NCI-H748 (cell line): ENCODE results near the gene CLDN10.
"Not testable (repeated sequence)": the region's sequence is repeated elsewhere in the genome, so short reads cannot be mapped to it uniquely, and the experiment has no call there.

Experiments
- DNase-seq: peaks from one replicate; lab custom pipeline; 2025; ENCODE audit not compliant: unreplicated experiment; lab: John Stamatoyannopoulos, UW

The CLDN10 gene

DNA sequence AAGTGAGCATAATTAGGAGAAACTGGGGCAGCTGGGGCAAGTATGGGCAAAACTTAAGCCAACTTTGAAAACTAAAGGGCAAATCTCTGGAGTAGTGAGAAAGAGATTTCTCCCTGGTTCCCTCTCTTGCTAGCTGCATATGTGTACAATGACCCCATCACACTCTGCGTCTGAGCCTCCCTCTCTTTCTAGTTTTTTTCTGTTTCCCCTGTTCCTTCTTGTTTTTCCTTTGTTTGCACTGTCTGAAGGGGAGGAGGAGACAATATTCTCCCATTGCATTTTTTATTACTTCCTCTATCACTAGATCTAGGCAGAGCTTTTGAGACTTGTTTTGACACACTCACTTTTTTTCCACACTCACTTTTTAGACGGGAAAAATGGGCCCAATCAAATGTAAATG lies 11.2 kb upstream of the CLDN10 start:
- DNase-seq: no peak

DNA sequence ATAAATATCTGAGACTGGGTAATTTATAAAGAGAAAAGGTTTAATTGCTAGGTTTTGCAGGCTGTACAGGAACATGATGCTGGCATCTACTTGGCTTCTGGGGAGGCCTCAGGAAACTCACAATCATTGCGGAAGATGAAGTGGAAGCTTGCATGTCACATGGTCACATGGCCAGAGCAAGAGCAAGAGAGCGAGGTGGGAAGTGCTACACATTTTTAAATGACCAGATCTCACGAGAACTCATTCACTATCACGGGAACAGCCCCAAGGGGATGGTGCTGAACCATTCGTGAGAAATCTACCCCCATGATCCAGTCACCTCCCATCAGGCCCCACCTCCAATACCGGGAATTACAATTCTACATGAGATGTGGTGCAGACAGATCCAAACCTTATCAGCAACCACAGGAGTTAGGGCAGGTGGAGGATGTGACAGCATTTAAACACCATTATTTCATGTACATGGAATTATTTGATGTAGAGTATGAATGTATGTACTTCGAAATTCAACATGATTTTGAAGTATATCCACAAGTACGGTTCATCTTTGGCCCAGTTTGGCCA lies 10.5 kb upstream of the CLDN10 start:
- DNase-seq: no peak

DNA sequence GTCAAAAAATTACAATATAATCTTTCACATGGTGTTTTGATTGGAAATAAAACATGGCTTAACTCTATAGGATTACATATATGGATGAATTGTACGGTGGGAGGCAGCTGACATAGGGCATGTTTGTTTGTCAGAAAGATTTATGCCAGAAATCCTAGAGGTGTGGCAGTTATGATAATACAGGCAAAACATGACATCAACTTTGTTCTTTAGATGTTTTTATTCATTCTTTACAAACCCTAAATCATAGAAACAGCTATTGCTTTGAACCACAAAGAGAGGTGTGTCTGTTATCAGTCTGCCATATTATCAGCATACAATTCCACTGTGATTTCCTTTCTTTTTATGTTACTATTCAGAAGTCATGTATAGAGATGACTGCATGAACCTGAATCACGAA lies 8.2 kb upstream of the CLDN10 start:
- DNase-seq: no peak

DNA sequence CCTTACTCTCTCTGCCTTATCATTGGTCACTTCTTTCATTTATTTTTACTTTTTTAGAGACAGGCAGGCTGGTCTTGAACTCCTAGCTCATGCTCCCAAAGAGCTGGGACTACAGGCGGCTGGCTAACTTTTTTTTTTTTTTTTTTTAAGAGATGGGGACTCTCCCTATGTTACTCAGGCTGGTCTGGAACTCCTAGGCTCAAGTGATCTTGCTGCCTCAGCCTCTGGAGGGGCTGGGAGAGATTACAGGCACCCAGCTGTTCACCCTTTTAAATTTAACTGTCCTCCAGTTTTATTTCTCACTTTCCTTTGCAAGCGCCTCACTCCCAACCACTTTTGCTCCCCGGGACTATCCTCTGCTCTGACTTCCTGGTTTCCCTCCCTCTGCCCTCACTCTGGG lies 5.6 kb upstream of the CLDN10 start:
- DNase-seq: no peak

DNA sequence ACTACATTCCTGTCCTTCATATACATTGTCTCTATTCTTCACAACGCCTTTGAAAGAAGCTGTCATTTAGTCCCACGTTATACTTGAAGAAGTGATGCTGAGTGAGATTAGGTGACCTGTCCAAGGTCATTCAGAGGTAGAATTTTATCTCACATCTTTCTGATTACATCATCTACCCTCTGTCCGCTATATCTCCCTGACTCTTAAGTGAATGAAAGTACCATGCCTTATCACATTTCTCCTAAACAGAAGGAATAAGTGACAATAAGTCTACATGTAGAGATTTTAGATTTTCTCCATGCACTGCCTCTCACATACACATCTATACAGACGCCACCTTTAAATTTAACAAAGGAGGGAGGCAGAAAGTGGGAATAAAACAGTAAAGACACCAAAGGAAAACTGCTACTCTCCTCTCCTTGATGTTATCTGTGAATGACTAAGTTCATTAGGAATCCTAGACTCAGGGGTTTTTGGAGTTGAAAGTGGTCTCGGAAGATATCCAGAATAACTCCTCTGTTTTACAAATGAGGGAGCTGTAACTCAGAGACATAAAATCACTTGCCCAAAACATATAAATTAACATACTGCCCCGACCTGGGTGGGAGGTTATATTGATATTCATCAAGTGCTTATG lies 4.9 kb upstream of the CLDN10 start:
- no peak for DNase-seq

DNA sequence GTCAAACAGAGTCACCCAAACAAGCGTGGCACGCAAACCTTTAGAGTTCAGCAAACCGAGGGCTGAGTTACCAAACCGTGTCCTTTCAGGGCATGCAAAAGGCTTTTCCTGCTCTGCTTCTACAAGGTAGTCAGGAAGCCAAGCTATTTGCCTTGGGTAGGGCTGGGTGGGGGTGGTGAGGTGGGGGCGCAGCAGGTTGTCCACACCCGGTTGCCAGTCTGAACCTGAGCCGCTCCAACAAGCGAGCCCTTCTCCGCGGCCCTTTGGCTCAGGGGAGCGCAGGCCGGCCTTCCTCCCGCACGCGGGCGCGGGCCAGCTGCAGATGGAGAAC lies 347 bp upstream of the CLDN10 start:
- no peak for DNase-seq

DNA sequence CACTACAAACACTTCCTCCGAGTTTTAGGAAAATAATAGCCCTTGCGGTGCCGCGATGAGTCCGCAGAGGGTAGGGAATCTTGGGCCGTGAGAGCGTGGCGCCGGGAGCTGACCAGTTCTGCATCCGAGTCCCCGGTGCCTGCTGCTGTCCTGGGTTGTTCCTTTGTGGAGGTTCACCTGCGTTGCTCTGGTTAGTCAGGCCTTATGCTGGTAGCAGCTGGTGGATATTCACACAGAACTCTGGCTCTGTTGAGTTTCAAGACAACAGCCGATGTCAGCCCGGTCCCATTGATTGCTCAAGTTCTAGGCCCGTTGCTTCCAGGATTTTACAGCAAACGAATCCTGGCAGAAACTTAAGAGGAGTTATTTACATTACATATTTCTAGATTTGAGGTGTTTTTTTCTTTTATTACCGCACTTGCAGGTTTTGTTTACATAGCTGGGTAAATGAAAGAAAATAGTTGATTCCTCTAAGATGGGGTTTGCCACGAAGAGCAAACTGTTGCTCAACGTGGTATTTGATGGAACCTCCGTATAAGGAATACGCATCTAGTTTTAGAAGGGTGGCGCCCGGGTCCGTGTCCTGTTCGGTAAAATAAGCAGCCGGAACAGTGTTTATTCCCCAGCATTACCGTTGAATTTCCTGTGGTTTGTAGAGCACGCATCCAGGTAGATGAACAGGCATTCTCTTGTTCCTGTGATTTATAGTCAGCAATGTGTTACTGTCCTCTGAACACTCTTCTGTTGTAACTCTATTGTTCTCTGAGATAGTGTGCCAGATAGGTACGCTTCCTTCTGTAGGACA lies 1.3 kb downstream of the CLDN10 start:
- peak; percentile 71 for DNase-seq

DNA sequence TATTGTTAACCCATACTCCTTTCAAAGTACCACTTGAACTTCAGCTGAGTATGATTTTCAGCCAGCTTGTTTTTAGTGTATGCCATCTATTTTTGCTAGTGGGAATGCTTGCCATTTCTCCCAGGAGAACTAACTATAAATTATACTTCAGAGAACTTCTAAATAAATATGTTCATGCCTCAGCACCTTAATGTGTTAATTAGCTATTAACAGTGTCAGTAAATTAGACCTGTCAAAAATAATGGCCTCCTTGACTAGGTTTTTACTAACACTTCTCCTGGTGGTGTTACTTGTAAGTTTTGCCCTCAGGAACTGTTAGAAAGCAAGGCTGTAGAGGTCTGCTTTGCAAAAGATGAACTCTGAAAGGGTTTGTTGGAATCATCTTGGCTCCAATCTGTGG lies 4.5 kb downstream of the CLDN10 start:
- no peak for DNase-seq

DNA sequence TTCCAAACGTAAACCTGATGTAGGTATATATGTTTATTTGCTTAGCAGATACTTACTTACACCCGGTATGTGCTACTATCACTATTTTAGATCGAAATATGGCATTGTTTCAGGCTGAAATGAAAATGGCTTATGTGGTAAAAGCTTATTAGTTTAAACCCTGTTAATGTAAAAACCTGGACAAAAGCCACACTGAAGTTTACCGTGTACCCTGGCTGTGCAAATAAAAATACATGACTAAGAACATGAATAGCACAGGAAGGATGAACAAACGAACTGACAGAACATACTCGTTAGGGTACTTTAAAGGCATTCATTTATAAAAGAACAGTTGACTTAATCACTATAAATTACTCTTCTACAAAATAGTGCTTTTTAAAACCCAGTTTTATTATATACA lies 6.6 kb downstream of the CLDN10 start:
- peak; percentile 45 for DNase-seq

DNA sequence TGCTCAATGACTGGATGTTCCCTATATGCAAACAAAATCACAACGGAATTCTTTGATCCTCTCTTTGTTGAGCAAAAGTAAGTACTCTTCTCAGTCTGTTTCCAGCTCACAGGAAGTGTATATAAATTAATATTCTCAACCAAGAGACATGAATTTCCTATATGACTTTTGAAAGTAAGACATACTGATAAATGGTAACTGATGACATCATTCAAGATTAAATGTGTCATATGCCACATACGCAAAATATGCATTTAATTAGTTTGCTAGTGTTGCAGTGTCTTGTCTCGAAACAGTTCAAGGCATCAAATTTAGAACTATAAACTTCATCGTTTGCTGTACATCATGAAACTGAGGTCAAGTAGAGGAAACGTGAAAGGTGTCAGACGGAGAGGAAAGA lies 7.9 kb downstream of the CLDN10 start:
- no peak for DNase-seq

DNA sequence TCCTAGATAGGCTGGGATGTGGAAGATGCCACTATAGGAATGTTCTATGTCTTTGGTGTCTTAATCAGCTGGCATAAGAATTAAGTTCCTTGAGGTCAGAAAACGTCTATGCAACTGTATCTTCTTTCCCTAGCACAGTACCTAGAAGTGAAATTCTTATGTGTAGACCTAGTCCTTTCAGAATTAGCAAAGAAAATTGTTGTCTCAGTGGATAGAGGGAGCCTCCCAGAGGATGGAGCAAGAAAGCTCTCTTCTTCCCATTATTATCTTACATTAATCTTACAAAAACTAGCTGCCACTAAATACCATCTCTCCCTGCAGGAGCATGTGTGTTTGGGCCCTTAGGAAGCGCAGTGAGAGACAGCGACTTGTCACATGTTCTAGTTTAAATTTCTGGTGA lies 11.6 kb downstream of the CLDN10 start:
- no peak for DNase-seq

DNA sequence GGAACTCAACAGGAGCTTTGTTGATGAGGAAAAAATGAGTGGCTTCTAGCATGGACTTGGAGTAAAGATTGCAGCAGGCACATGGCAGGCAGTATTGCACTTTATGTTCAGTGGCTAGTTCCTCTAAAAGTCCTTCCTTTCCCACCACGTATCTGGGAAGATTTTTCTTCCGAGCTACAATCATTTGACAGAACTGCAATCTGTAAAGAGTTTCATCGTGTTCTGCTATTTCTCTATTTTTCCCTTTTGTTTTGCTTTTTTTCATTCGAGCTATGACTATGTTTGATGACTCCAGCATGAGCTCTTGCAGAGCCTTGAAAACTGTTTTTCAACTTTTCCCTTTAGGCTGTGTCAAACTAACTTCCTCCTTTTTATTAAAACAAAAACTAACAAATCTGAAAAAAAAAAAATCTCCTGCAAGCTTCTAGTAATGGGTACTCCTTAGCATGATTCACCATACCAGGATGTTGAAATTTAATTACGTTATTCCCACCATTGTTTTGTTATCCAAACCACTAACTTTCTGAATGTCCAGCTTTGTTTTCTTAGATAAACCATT lies 12.3 kb downstream of the CLDN10 start:
- DNase-seq: no peak

DNA sequence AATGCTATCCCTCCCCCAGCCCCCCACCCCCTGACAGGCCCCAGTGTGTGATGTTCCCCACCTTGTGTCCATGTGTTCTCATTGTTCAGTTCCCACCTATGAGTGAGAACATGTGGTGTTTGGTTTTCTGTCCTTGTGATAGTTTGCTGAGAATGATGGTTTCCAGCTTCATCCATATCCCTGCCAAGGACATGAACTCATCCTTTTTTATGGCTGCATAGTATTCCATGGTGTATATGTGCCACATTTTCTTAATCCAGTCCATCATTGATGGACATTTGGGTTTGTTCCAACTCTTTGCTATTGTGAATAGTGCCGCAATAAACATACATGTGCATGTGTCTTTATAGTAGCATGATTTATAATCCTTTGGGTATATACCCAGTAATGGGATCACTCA lies 13.2 kb downstream of the CLDN10 start:
- not testable (repeated sequence) for DNase-seq

DNA sequence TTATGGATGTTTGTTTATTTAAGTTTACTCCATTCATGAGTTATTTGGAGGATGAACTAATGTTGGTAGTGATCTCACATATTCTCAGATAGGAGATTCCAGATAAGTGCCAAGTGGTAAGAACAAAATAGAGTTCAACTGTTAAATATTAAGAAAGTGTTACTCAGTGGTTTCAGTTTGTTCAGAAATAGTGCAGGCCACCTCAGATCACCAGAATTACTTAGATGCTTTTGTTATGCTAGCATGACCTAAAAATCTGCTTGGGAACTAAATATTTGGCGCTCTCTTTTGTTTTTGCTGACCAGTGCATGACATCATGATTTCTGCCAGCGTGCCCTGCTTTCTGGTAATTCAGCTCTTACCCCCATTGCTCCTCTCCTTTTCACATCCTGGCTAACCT lies 15.6 kb downstream of the CLDN10 start:
- DNase-seq: no peak

DNA sequence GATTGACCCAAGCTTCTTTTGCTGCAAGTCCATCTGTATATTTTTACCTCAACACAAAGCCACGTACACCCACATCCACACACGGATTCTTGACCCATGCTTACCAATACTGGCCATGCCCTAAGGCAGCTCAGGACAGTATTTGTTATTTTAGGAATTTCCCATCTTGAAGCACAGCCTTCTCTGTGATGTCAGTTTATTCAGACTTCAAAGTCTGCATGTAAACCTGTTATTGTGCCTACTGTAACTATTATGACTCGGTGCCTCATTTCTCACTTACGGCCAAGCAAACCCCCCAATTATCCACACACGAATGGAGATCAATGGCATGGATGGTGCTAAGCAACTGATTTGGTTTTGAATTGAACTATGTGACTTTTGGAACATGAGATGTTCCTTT lies 17.5 kb downstream of the CLDN10 start:
- DNase-seq: no peak

DNA sequence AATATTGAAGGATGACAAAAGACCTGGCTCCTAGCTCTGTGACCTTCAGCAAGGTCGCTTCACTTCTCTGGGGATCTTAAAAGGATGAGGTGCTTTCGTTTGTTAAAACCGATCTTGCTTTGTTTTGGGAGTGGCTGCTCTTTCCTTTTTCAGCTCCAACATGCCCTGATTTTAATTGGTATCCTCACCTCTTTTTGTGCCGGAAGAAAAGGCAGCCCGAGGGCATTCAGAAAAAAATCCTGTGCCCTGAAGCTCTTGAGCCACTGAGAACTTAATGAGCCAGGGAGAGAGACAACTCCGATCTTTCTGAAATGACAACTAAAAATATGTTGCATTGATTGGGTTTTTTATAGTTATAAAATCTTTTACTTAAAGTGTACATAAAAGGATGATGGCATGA lies 19.4 kb downstream of the CLDN10 start:
- peak; percentile 77 for DNase-seq

DNA sequence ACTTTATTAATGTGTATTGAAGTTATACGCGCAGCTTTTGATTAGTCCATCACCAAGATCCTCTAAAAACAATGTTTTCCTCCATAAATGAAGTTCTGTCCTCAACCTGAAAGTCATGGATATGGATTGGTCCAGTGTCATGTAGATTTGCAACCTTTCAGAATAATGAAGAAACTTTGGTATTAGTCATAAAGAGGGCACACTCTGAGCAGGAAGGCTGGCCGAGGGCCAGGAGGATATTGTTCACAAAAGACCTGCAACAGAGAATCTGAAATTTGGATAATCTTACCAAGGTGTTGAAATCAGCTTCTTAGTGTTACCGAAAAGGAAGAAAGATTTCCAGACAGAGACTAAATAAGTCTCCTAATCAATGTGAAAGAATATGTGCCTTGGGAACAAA lies 20.7 kb downstream of the CLDN10 start:
- no peak for DNase-seq

DNA sequence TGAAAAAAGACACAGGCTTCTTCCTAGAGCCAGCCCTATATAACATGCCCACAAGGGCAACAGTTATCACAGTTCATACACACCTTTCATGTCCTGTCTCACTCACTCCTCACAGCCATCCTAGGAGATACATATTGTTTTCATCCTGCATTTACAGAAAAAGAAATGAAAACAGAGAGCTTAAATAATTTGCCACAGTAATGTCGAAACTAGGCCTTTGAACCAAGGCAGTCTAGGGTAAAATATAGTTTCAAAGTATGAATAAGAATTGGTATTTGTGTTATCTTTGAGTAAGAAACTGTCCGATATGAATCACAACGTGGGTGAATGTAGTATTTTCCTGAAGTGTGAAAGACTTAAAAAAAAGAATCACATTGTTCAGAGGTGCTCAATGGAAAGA lies 26.8 kb downstream of the CLDN10 start:
- DNase-seq: no peak

DNA sequence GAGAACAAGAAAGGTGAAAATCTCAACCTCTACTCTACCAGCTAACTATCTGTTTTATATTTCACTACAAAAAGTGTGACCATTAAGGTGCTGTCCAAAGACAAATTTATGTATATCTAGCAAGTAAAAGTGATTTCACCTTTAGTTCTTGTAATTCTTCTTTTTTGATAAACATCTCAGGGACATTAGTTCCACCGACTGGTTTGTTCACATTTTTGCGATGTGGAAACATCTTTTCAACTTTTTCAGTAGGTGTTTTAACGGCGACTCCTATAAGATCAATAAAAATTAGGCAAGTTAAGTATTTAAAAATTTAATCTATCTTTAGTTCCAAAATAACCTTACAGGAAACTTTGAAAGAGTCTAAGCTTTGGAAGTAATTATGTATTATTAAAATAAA lies 33.3 kb downstream of the CLDN10 start:
- DNase-seq: no peak

DNA sequence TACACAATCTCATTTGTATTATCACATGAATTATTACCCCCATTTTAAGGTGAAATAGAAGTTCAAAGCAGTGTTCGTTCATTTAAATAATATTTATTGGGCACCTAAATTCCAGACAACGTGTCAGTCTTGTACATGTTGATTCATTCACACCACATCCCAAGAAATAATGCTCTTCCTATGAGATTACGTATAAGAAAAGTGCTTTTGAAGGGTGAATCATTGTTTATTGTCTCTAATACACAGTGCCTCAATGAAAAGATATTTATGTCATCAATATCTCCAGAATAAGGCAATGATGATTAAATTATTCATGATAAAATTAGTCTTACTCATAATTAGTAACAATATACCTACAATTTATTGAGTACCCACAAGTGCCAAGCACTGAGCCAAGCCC lies 35.6 kb downstream of the CLDN10 start:
- DNase-seq: no peak

DNA sequence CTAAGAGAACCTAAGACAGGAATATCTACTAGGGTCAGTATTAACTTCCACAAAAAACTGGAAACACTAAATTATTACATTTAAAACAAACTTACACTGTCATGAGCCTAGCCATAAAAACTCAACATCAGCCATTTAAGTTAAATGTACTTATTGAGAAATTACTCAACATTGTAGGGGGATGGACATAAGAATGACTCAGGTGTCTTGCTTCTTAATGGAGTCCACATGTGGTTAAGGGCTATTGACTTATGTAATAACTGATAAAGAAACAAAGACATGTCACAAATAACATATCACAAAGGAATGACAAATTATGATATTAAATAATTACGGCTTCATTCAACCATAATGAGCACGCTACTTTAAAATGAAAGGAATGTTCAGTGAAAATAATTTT lies 36.2 kb downstream of the CLDN10 start:
- no peak for DNase-seq

DNA sequence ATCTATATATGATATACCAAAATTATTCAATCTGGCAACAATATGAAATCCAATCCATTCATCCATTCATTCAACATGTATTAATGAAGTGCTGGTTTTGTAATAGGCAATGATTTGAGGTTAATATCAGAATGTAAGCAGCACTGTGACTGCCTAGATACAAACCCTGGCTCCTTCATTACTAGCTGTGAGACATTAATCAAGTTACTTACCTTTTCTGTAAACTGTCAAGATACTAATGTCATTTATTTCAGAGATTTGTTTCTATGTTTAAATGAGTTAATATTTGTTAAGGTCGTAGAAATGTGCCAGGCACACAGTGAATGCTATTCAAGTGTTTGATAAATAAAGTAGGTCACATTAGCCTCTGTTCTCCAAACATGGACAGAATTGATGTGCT lies 40.9 kb downstream of the CLDN10 start:
- DNase-seq: no peak
